ENCODE data around the gene SLC22A13.
"Not testable (repeated sequence)": the region's sequence is repeated elsewhere in the genome, so short reads cannot be mapped to it uniquely, and the experiment has no call there.

SLC22A13 gene

DNA sequence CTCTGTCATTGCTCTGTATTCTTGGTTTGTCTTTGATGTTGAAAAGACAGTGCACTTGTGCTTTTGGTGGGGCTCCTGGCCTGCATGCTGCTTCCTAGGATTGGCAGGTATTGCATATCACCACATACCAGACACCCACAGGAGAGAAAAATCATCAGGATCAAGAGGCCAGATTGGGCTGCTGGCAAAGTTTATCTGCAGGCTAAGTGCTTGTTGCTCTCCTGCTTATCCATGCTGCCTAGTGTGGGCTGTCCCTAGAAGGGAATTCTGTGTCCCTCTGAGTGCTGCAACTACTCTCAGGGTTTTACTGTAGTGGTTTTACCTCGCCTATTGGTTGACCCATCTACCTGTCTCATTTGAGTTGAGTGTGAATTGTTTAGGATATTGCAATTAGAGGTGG lies 833 bp upstream of the SLC22A13 start:
- no peak for DNase-seq (ENCODE audit: low read depth)

DNA sequence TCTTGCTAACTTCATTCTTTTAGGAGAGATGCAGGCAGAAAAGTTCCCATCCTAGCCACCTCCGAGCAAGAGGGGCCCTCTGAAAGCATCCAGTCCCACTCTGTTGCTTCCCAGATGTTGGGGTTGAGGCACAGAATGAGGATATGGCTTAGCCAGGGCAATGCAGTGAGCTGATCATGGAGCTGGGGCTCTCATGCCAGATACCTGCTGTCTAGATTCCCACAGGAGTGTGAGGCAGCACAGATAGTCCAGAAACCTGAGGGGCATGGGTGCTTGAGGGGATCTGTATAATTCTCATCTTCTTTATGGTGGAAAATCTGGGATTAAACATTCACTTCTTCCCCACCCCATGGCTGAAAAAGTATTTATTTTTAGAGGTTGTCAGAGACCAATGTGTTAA lies 1.2 kb downstream of the SLC22A13 start:
- no peak for DNase-seq (ENCODE audit: low read depth)

DNA sequence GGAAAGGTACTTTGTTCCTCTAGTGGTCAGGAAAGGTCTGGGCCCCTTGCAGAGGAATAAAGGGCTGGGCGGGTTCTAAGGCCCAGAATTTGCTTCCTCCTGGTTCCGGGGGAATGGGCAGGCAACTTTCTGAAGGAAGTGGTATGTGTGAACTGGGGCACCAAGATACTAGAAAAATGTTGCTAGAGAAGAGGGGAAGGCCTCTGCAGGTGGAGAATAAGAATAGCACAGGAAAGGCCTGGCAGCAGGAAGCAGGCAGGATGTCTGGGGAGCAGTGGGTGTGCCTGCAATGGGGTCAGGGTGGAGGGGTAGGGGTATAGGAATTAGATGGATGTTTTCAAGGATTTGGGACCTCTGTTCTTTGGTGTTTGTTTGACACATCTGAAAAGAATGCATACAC lies 2.0 kb downstream of the SLC22A13 start:
- DNase-seq (ENCODE audit: low read depth) = peak; percentile 41

DNA sequence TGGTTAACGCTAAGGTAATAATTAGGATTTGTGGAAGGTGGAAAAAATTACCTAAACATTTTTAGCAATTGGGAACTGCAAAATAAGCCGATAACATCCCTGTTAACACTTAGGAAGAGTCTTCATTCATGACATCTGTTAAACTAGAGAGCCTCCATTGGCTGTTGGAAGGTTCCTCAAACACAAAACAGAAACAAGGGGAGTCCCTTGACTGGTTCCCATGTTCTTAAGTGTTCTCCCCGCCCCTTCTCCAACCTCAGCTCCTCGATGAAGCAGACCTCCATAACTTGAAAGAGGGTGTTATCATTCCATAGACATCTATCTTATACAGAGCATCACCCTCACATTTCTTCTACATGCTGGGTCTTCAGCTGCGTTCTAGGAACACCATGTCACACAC lies 2.5 kb downstream of the SLC22A13 start:
- DNase-seq (ENCODE audit: low read depth) = no peak

DNA sequence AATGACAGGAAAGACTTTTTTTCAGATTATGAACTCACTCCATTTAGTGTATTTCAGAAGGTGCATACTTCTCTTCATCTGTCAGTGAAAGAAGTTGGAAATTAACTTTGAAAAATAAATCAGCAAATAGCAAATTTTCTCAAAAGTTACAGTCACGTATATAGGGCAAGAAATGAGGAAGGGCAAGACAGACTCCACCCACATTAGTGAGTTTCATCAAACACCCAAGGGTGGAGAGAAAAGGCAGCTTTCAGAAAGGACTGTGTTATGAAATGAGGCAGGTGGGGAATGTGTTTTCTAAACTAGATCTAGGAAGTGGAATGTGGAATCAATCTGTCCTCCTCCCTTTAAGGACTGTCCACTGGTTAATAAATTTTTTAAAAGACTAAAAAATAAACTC lies 2.9 kb downstream of the SLC22A13 start:
- no peak for DNase-seq (ENCODE audit: low read depth)

DNA sequence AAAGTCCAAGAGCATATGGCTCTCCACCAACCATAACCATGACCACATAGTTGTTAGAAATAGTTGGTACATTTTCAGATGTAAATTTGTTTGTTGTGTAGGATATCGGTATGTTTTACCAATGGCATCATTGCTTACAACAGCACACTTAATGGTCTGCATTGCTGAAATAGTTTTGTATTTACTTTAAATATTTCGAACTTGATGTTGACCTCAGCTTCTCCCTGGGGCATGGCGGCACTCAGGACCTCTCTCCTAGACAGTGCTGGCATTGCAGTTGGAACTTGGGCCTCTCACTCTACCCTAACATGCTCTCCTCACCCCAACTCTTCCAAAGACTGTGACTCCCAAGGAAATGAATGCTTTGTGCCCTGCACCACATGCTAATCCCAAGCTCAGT lies 5.0 kb downstream of the SLC22A13 start:
- no peak for DNase-seq (ENCODE audit: low read depth)

DNA sequence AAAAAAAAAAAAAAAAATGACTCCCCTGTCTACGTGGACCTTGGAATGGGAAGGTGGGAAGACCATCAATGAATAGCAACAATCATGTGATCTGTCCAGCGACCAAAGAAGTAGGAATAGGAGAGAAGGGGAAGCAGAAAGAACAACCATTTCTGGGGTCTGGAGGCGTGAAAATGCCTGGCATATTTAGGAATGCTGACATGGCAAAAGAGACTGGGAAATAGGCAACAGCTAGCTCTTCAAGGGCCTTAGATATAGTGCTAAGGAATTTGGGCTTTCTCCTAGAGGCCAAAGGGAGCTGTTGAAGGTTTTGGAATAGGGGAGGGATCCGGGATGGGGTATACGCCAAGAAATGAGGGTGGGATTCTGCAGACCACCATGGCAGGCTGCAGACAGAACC lies 5.9 kb downstream of the SLC22A13 start:
- DNase-seq (ENCODE audit: low read depth) = no peak

DNA sequence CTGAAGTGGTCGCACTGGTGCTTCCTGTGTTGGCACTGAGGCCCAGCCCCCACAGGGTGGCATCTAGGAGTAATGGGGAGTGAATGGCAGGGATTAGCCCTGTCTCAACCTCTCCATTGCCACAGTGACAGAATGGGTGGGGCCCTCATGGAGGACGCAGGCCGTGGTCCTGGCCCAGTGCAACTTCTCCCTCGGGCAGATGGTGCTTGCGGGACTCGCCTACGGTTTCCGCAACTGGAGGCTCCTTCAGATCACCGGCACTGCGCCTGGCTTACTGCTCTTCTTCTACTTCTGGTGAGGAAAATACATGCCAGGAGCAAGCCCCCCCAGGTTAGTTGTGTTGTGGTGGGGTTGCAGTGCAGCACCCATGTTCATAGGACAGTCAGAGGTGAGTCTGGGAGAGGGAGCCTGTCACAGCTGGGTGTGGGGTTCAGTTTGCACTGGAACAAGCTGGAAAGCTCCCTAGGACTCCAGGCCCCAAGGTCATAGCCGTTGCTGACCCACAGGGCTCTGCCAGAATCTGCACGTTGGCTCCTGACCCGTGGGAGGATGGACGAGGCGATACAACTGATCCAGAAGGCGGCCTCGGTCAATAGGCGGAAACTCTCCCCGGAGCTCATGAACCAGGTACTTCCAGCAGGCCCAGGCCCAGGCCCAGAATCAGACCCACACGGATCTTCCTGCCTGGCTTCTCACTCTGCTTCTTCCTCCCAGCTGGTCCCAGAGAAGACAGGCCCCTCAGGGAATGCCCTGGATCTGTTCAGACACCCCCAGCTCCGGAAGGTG lies 9.4 kb downstream of the SLC22A13 start:
- no peak for DNase-seq (ENCODE audit: low read depth)

DNA sequence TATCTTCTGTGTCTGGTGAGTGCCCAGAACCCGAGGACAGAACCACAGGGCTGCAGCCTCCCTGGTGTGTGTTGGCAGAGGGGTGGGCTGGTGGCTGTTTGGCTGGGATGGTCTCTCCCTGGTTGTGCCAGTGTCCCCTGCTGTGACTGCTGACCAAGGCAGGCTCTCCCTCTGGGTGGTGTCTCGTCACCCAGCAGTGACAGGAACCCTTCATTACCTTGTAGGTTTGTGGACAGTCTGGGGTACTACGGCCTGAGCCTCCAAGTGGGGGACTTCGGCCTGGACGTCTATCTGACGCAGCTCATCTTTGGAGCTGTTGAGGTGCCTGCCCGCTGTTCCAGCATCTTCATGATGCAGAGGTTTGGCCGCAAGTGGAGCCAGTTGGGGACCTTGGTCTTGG lies 10.0 kb downstream of the SLC22A13 start:
- DNase-seq (ENCODE audit: low read depth) = no peak

DNA sequence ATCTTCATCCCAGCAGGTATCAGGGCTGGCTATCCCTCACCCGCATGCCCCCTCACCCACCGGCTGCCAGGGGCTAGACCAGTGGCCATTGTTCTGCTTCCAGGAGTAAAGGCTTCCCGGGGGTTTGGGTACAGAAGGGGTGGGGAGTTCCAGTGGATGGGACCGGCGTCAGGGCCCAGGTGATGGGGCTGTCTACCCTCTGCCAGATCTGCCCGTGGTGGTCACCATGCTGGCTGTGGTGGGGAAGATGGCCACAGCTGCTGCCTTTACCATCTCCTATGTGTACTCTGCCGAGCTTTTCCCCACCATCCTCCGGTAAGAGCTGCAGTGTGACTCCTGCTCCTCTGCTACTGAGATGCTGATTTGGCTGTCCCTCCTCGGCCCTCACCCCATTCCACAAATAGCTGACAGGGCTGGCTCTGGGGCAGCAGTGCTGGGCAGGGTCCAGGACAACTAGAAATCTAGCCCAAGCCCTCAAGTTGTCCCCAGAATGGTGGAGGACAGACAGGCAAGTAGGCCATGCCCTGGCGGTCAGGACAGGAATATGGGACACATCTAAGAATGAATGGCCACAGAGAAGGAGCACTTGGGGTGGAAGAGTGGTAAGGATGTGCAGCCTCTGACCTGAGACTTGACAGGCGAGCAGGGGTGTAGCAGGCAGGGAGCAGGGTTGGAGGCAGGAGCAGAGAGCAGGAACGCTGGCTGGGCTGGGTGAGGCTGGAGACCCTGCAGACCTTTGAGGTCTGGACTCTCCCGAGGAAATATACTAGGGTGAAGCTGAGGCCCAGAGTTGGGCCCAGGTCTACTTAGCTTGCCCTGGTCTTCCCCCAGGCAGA lies 10.7 kb downstream of the SLC22A13 start:
- no peak for DNase-seq (ENCODE audit: low read depth)

DNA sequence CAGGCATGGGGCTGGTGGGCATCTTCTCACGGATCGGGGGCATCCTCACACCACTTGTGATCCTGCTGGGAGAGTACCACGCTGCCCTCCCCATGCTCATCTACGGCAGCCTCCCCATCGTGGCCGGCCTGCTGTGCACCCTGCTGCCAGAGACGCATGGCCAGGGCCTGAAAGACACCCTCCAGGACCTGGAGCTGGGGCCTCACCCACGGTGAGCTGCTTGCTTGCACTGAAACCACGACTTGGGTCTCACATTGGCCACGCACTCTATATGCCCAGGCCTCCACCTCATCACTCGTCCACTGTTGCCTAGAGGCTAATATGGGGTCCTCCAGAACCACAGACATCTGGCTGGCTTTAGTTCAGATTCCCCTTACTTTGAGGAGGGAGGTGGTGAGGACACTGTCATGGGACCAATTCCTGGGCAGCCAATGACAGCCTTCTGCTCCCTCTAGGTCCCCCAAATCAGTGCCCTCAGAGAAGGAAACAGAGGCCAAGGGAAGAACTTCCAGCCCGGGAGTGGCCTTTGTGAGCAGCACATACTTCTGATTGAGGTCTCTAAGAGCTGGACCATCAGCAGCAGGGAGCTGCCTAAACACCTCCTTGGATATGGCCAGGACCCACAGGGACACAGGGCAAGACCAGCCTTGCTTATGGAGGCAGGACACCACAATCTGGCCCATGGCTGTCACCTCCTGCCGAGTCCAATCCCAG lies 11.5 kb downstream of the SLC22A13 start:
- no peak for DNase-seq (ENCODE audit: low read depth)

DNA sequence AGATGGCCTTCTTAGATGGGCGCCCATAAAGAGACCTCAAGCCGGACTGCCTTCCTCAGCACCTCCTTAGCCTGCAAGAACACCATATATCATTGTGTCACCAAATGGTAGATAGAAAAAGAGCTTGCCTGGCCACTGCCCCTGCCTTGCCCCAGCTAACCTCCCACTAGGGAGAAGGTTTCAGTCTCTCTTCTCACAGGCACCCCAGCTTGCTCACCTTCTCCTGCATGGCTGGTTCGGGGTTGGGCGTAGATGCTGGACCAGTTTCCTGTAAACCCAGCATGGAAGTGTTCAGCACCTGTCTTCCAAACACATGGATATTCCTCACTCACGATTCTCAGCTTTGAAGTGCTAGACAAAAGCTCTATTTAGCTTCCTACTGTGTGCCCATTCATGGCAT lies 13.2 kb downstream of the SLC22A13 start:
- no peak for DNase-seq (ENCODE audit: low read depth)

DNA sequence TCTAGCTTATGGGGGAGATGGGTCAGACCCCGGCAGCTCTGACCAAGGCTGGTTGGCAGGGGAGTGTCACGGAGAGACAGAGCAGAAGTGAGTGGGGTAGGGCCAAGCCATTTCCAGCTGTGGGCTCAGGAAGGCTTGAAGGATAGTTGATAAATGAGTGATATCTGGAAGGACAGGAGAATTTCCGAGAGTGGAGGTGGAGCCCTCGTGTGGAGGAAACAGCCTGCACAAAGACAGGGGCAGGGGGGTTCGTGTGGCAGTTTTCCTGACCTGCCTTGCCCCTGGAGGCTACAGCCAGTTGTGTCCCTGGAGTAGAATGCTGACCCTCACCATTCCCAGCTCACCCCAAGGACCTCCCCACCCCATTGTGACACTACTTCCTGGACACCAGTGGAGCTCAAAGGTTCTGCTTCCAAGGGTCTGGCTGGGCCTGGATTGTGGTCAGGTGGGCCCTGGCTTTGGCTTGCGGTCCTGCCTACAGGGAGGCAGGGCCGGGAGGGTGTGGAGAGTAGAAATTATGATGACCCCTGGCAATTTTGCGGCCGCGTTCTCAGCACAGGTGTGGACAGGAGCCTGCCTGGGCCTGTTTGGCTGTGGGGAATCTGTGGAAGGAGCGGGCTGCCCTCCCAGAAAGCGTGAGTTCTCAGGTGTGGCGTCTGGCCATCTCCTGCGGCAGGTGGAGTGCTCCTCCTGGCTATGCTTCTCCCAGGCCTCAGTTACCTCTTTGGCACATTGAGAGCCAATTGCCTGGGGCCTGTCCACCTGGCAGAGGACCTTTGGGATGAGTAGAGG lies 16.5 kb downstream of the SLC22A13 start, which contains the start of gene SLC22A14:
Gene SLC22A14 (plus strand): TSS at position 400 of the 792 bp plus-strand sequence. CDS start 23,733 bp downstream, outside the sequence.
- DNase-seq (ENCODE audit: low read depth) = no peak

DNA sequence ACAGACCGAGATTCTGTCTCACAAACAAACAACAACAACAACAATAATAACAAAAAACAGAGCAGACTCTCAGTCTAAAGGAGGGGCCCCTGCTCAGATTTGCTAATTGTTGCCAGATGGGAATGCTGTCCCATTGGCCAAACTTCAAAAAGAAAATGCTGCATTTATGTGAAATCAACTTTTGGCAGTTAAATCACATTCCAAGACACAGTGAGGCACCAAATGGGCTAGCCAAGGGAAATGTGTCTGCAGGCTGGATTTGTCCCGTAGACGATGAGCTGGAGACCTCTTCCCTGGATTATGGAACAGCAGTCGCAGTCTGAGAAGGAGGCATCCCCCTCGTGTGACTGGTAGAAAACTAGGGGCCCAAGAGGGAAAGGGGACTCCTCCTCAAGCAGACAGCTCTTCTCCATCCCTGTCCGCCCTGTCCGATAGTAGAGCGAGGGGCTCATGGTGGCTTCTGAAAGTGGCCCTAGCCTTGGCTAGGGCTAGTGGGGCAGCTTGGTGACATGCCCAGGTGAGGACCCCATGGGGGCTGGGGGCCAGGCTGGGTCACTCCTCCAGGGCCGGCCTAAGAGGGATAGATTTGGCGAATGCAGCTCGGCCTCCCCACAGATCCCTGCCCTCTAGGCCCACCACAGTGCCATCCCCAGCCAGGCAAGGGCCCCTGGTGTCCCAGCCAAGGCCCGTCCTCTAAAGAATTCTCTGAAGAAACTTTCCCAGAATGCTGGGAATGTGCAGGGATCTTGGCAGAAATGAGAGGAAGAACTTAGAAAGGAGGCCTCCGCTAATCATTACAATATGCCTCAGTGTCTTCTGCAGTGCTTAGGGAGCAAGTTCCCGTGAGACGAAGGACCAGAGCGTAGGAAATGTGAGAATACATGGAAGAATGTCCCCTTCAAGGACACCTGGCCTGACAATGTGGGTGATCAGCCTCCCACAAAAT lies 18.5 kb downstream of the SLC22A13 start:
- no peak for DNase-seq (ENCODE audit: low read depth)

DNA sequence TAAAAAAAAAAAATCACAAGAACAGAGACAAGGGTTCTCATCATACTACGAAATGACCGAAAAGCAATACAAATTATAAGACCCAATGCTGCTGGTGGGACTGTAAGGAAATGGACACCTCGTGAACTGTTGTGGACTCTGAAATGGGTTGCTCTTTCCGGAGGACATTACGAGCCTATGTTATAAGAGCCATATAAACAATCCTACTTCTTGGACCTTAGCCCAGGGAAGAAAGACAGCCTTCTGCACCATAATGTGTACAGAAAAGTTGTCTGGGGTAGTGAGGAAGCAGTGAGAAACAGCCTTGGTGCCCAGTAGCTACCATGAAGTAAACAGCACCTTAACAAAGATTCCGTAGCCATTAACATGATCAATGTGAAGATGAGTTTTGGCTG lies 19.1 kb downstream of the SLC22A13 start:
- no peak for DNase-seq (ENCODE audit: low read depth)

DNA sequence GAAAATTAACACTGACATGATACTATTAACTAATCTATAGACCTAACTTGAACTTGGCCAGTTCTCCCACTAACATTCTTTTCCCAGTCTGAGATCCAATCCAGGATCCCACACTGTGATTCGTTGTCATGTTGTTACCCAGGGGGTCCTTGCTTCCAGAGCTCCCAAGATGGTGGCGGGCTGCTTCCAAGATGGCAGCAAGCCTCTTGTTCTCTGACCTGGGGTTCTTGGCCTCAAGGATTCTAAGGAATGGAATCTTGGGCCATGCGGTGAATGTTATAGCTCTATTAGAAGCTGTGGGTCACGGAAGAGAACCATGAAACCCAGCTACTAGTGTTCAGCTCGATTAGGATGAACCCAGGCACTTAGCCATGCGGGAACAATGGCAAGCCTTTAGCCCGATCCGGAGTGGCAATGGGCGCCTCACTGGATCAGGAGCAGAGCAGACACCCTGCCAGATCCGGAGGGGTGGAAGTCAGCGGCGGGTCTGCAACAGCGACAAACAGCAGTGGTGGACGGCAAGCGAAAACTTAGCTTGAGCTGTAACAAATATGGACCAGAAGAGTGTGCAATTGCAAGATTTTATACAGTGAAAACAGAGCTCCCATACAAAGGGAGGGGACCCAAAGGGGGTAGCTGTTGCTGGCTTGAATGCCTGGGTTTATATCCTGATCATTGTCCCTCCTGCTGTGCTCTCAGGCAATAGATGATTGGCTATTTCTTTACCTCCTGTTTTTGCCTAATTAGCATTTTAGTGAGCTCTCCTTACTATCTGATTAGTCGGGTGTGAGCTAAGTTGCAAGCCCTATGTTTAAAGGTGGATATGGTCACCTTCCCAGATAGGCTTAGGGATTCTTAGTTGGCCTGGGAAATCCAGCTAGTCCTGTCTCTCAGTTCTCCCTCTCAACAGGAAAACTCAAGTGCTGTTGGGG lies 23.9 kb downstream of the SLC22A13 start:
- DNase-seq (ENCODE audit: low read depth) = not testable (repeated sequence)

DNA sequence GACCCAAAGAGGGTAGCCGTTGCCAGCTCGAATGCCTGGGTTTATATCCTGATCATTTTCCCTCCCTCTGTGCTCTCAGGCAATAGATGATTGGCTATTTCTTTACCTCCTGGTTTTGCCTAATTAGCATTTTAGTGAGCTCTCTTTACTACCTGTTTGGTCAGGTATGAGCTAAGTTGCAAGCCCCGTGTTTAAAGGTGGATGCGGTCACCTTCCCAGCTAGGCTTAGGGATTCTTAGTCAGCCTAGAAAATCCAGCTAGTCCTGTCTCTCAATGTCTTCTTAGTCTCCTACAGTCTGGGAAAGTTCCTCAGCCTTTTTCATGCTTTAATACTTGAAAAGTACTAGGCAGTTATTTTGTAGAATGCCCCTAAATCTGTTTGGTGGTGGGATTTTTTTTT lies 31.4 kb downstream of the SLC22A13 start:
- DNase-seq (ENCODE audit: low read depth) = not testable (repeated sequence)

DNA sequence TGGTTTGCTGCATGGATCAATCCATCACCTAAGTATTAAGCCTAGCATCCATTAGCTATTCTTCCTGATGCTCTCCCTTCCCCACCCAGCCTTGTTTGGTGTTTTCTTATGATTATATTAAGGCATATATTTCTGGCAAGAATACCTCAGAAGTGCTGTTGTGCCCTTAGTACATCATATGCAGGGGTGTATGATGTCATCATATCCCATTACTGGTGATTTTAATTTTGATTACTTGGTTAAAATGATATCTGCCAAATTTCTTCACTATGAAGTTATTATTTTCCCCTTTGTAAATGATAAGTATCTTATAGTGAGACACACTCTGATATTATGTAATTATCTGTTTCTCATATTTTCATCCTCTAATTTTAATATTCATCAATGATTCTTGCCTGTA lies 31.9 kb downstream of the SLC22A13 start:
- no peak for DNase-seq (ENCODE audit: low read depth)

DNA sequence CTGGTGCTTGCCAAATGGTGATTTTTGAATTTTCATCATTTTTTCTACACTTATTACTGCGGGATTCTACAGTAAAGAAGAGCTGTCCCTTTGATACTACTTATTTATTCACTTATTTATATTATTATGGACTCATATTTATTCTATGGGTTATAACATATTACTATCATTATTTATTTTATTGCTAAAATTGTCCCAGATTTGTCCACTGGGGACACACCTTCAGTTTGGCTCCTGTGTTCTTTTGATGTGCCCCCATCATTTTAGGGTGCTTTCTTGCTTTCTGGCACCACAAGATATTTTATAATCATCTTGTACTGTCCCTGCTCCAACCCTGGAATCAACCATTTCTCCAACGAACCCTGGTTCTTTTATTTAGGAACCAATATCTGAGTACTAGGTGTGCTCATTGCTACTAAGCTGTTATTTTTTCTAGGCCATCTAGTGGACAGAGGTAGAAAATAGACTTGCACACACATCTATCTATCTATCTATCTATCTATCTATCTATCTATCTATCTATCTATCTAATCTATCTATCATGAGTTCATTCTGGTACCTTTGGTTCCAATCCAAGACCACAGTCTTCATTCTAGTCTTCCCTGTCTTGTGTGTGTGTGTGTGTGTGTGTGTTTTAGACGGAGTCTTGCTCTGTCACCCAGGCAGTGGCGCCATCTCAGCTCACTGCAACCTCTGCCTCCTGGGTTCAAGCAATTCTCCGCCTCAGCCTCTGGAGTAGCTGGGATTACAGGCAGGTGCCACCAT lies 32.5 kb downstream of the SLC22A13 start:
- no peak for DNase-seq (ENCODE audit: low read depth)

Measured in CMK (cell line).